Stimulated activated CD4-positive, alpha-beta T cell treated with anti-CD3 and anti-CD28 coated beads, Interleukin-4, amount 100 ng/mL, for 48 hours (primary cell): Measurements from ENCODE around the gene TMEM232.

Experiments
- DNase-seq, 2 donors: peaks; one replicate each; pipeline ENCODE4 v3.0.0-alpha.2; 2020; ENCODE audit warnings: low read depth in 2 of 2

Gene TMEM232

GRCh38 chr5:110402562-110402961 is 323.9 kb downstream of the TMEM232 start:
- no peak for DNase-seq

GRCh38 chr5:110401881-110402280 is 324.6 kb downstream of the TMEM232 start:
- no peak for DNase-seq

GRCh38 chr5:110398951-110399350 is 327.5 kb downstream of the TMEM232 start:
- no peak for DNase-seq

GRCh38 chr5:110397281-110397680 is 329.2 kb downstream of the TMEM232 start:
- no peak for DNase-seq

- no peak for DNase-seq
Measured at GRCh38 chr5:110386782-110387181, 339.7 kb downstream of the TMEM232 start.

- no peak for DNase-seq
Measured at GRCh38 chr5:110383231-110383630, 343.2 kb downstream of the TMEM232 start.

- DNase-seq = no peak
Measured at GRCh38 chr5:110377943-110378342, 348.5 kb downstream of the TMEM232 start.

GRCh38 chr5:110377361-110377760 is 349.1 kb downstream of the TMEM232 start:
- DNase-seq = no peak

GRCh38 chr5:110376281-110376951 is 350.1 kb downstream of the TMEM232 start:
- no peak for DNase-seq

- DNase-seq = no peak
Measured at GRCh38 chr5:110371725-110372041, 354.8 kb downstream of the TMEM232 start.

GRCh38 chr5:110371011-110371724 is 355.3 kb downstream of the TMEM232 start:
- DNase-seq = no peak
